GM19099 (cell line): ENCODE measurements around the gene RILPL1.

Experiments
- POLR2A ChIP-seq: IDR thresholded peaks from 3 replicates; pipeline ENCODE4 v1.6.1; 2011; ENCODE audit warnings: low read depth; ENCODE audit not compliant: insufficient read length; ENCODE audit errors: extremely low read depth

The RILPL1 gene

GRCh38 chr12:123482876-123483275 is 50.6 kb downstream of the RILPL1 start:
- TF ChIP-seq POLR2A: no peak

GRCh38 chr12:123479442-123480180 is 53.9 kb downstream of the RILPL1 start:
- no peak for TF ChIP-seq POLR2A

- no peak for TF ChIP-seq POLR2A
Observed at GRCh38 chr12:123478762-123479161, 54.8 kb downstream of the RILPL1 start.

- no peak for TF ChIP-seq POLR2A
Observed at GRCh38 chr12:123478069-123478468, 55.5 kb downstream of the RILPL1 start.

GRCh38 chr12:123475246-123475703 is 58.2 kb downstream of the RILPL1 start:
- no peak for TF ChIP-seq POLR2A

GRCh38 chr12:123474485-123475245 is 58.9 kb downstream of the RILPL1 start:
- TF ChIP-seq POLR2A: no peak

- TF ChIP-seq POLR2A: no peak
Observed at GRCh38 chr12:123472438-123472849, 61.1 kb downstream of the RILPL1 start.

- TF ChIP-seq POLR2A: no peak
Observed at GRCh38 chr12:123471374-123472068, 62.0 kb downstream of the RILPL1 start.

- no peak for TF ChIP-seq POLR2A
Observed at GRCh38 chr12:123469978-123470377, 63.5 kb downstream of the RILPL1 start.

- no peak for TF ChIP-seq POLR2A
Observed at GRCh38 chr12:123468786-123469185, 64.7 kb downstream of the RILPL1 start.

GRCh38 chr12:123465084-123465483 is 68.4 kb downstream of the RILPL1 start:
- no peak for TF ChIP-seq POLR2A

GRCh38 chr12:123457980-123458779 is 75.3 kb downstream of the RILPL1 start, which contains the start of gene SNRNP35:
Gene SNRNP35, plus strand, starts transcription at chr12:123458139. Its CDS starts 7,402 bp downstream, at chr12:123465541.
- TF ChIP-seq POLR2A: peak; percentile 79

GRCh38 chr12:123453165-123453564 is 80.4 kb downstream of the RILPL1 start:
- no peak for TF ChIP-seq POLR2A

- TF ChIP-seq POLR2A: no peak
Observed at GRCh38 chr12:123450636-123451035, 82.9 kb downstream of the RILPL1 start.

GRCh38 chr12:123449856-123450255 is 83.7 kb downstream of the RILPL1 start:
- TF ChIP-seq POLR2A: no peak

- no peak for TF ChIP-seq POLR2A
Observed at GRCh38 chr12:123449249-123449733, 84.2 kb downstream of the RILPL1 start.
